Activated CD8-positive, alpha-beta memory T cell treated with anti-CD3 and anti-CD28 coated beads, Interleukin-2, amount 50 U/mL, for 1 hour (primary cell): ENCODE measurements around the gene MPC1.

Experiments used
- DNase-seq: peaks from one replicate; pipeline ENCODE4 v3.0.0-alpha.2; 2020; ENCODE audit errors: extremely low read depth

MPC1 gene

GRCh38 chr6:166317261-166318212 lies 65.2 kb downstream of the MPC1 start:
- DNase-seq: no peak

GRCh38 chr6:166315436-166315835 lies 67.3 kb downstream of the MPC1 start:
- DNase-seq: no peak
